GM10847 (cell line): ENCODE measurements around the gene COL4A1.

Experiments used
- POLR2A ChIP-seq: IDR thresholded peaks from 2 replicates; pipeline ENCODE4 v1.6.1; 2011; ENCODE audit not compliant: insufficient read length; ENCODE audit errors: extremely low read depth

COL4A1 gene

GRCh38 chr13:110334256-110334655 lies 27.3 kb upstream of the COL4A1 start:
- no peak for TF ChIP-seq POLR2A

DNA sequence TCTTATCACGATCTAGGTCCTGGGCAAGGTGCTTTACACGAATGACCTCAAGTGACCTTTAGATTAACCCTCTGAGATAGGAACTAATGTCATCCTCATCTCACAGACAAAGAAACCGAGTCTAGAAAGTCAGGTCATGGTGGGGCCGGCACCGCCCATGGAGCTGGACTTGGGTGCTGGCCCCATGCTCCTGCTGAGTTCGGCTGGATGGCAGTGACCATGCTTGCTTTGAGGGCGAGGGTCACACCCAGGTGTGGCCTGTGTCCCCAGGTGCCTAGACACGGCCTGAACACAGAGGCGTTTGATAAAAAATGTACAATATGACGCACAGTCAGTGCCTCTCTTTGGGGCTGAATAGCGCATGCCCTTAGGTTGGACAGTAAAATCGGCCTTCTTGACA lies 26.9 kb upstream of the COL4A1 start:
- no peak for TF ChIP-seq POLR2A

DNA sequence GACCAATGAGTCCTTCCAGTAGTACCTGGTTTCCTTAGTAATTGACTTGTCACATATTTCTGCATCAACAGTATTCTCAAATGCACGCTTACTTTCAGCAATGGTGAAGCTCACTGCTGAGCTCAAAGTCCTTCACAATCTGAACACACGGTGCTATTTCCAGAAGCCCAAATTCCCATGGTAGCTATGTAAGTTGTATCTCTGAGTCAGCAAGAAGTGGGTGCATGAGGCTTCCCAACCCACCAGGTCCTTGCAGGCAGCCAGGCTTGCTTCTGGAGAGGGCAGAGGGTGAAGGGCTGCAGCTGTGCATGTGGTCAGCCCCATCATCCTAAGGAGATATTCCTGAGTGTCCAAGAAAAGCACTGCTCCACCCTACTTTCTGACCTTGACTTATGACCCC lies 25.8 kb upstream of the COL4A1 start:
- no peak for TF ChIP-seq POLR2A

- no peak for TF ChIP-seq POLR2A
Observed at GRCh38 chr13:110331362-110331761, 24.4 kb upstream of the COL4A1 start.

DNA sequence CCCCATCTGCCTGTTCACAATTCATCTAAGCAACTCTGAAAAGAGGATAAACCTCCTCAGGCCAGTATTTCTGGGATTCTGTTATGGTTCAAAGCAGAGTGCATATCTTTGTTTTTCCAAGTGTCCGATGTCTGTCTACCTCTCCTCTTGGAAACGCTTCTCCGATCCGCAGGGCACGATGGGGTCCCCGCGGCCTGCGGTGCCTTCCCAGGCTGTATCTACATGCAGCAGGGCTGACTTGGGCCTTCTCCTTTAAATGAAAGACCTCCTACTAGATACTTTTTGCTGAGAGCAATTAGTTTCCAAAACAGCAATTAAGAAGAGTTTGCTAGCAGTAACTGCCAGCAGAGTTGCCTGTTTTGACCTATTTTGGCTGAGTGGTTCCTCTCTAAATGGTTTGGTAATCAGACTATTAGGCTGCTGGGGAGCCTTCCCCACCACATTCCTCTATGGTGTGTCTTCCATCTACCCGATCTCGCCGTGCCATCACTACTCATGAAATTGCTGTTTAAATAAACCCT lies 23.6 kb upstream of the COL4A1 start:
- TF ChIP-seq POLR2A: no peak

DNA sequence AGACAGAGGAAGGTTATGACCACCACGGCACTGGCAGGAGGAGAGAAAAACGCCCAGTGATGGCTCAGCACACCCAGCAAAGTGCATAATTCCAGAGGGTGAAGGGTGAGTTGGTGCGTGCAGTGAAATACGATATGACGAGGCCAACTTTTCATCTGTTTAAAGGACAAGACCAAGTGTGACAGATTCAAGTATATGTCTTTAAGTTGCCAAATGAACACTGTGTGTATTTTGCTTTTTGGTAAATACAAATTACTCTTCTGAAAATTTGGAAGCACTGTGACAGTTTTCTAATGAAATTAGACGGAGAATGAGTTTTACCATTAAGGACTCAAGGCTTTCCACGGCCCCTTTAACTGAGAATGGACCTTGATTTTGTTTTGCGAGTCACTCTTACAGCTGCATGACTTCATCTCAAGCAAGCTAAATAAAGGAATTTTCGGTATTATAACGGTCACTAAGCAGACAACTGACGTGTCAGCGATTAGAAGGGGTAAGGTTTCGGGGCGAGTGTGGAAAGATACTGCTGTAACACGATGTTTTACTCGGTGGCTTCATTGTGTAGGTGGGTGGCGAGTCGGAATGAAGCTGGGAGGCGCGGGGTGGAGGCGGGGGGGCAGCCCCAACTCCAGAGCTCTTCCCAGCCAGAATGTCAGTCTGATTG lies 23.0 kb upstream of the COL4A1 start:
- TF ChIP-seq POLR2A: no peak

GRCh38 chr13:110329258-110329657 lies 22.3 kb upstream of the COL4A1 start:
- TF ChIP-seq POLR2A: no peak

DNA sequence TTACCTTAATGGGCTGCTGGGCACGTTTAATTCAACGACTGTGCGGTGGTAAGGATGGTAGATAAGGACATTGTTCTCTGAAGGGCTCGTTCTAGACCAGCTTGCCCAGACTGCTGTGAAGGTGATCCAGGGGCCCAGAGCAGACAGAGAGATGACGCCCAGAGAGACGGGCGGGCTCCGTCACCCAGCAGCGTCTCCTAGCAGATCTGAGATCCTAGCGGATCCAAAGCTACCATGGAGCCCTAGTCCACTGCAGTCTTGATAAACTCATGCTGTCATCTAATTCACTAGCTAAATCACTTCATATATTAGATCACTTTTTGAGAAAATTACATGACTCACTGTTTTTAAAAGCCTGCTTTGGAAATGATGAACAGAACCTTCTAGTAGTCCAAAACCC lies 21.6 kb upstream of the COL4A1 start:
- no peak for TF ChIP-seq POLR2A

- no peak for TF ChIP-seq POLR2A
Observed at GRCh38 chr13:110327051-110327721, 20.2 kb upstream of the COL4A1 start.

GRCh38 chr13:110326263-110326904 lies 19.4 kb upstream of the COL4A1 start:
- TF ChIP-seq POLR2A: no peak

- TF ChIP-seq POLR2A: no peak
Observed at GRCh38 chr13:110324026-110324749, 17.2 kb upstream of the COL4A1 start.

DNA sequence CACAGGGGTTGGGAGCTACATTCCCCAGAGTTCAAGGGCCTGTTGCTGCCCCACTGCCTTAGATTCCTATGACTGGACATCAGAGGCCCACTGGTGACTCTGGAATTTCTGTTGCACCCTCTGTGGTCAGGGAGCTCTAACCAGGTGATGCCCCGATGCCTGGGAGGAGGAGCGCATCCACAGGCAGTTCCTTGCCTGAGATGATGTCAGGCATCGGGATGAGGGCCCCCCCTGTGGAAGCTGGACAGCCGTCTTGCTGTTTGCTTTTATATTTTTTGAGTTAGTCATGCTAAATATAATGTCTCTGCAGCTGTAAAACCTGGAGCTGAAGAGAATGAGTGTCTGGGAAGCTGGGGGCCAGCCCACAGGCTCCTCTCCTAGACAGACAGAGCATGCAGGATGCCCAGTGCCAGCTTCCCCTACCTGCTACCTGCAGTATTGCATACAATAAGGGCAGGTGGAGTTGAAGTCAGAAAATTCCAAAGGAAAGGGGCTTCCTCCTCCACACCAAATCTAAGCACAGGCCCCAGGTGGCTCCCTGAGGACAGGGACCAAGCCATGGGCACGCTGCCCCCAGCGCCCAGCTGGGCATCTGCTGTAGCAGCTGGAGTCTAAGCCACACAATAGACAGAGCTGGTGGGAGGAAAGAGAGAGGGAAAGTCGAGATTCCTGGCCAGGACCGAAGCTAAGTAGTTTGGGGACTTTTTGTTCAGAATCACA lies 16.4 kb upstream of the COL4A1 start:
- no peak for TF ChIP-seq POLR2A

- no peak for TF ChIP-seq POLR2A
Observed at GRCh38 chr13:110322828-110323171, 15.8 kb upstream of the COL4A1 start.

GRCh38 chr13:110322126-110322827 lies 15.3 kb upstream of the COL4A1 start:
- no peak for TF ChIP-seq POLR2A
